ENCODE results near the gene KRT85. TPM values are rescaled to one million over a fixed set of nuclear protein-coding genes. Genes with fewer than 3 reads are reported as not detected.

The KRT85 gene
- total RNA-seq, 1 experiment from 2014 or later, result not detected

- ChIA-PET CTCF (no interaction called here), POLR2A (ENCODE audit: unreplicated experiment) (no interaction called here)
- no peaks in the 10 kb centered on the region for H3K27me3 ChIP-seq (ENCODE audit: insufficient read depth, low read depth)
- TF ChIP-seq EZH2 (IDR thresholded peaks at IDR 0.05; ENCODE audit: low read depth), result no peak
- TF ChIP-seq CTCF (conservative IDR thresholded peaks at IDR 0.05), result no peak
- no peak overlapping the region for H3K4me3 ChIP-seq
- no peaks in the 10 kb centered on the region for H3K36me3 ChIP-seq (ENCODE audit: low read depth)
- no peaks in the 10 kb centered on the region for H3K79me2 ChIP-seq (ENCODE audit: low read depth)
- peaks cover 4% of the 10 kb centered on the region; the same call in 1 of the 2 replicates for H3F3A ChIP-seq (ENCODE audit: insufficient read depth, low read depth)
- DNase-seq, result no peak
- H3K4me1 ChIP-seq (replicated peaks; ENCODE audit: insufficient read depth), result peaks cover 5% of the 10 kb centered on the region
- no peak overlapping the region for H3K27ac ChIP-seq
- no peaks in the 10 kb centered on the region for H4K20me1 ChIP-seq (ENCODE audit: insufficient read depth)
- H3K9me2 ChIP-seq (ENCODE audit: insufficient read depth), result no peaks in the 10 kb centered on the region
- no peak overlapping the region for H2AFZ ChIP-seq
- no peaks in the 10 kb centered on the region for H3K9me3 ChIP-seq (ENCODE audit: insufficient read depth, low read depth)
- no TSS peak for BruUV-seq (replicated peaks)
- H3K4me2 ChIP-seq, result no peak overlapping the region
- intact Hi-C loops (cut with micrococcal nuclease; ENCODE audit: unreplicated experiment), result no loop called here
These were observed 47.7 kb upstream of the KRT85 start for GRCh38 chr12:52414936-52415335.

GRCh38 chr12:52413782-52414345, 46.6 kb upstream of the KRT85 start:
- H3K27ac ChIP-seq, result no peak overlapping the region
- no peaks in the 10 kb centered on the region for H3K9me3 ChIP-seq (ENCODE audit: insufficient read depth, low read depth)
- CTCF ChIA-PET, result interaction anchor here (0.6 kb wide), 1 partner anchor 281 kb away, joined by 3 read pairs; no protein-coding TSS in a partner anchor
- no peak for TF ChIP-seq CTCF (conservative IDR thresholded peaks at IDR 0.05)
- no peak for TF ChIP-seq EZH2 (IDR thresholded peaks at IDR 0.05; ENCODE audit: low read depth)
- no peaks in the 10 kb centered on the region for H3K79me2 ChIP-seq (ENCODE audit: low read depth)
- H3K4me3 ChIP-seq, result no peak overlapping the region
- POLR2A ChIA-PET (ENCODE audit: unreplicated experiment), result no interaction called here
- no peak overlapping the region for H3K4me2 ChIP-seq
- no peaks in the 10 kb centered on the region for H4K20me1 ChIP-seq (ENCODE audit: insufficient read depth)
- no peaks in the 10 kb centered on the region for H3K36me3 ChIP-seq (ENCODE audit: low read depth)
- peaks cover 4% of the 10 kb centered on the region; the same call in 1 of the 2 replicates for H3F3A ChIP-seq (ENCODE audit: insufficient read depth, low read depth)
- DNase-seq, result no peak
- peaks cover 5% of the 10 kb centered on the region for H3K4me1 ChIP-seq (replicated peaks; ENCODE audit: insufficient read depth)
- intact Hi-C loops (cut with micrococcal nuclease; ENCODE audit: unreplicated experiment), result no loop called here
- H2AFZ ChIP-seq, result no peak overlapping the region
- H3K27me3 ChIP-seq (ENCODE audit: insufficient read depth, low read depth), result no peaks in the 10 kb centered on the region
- BruUV-seq (replicated peaks), result no TSS peak
- no peaks in the 10 kb centered on the region for H3K9me2 ChIP-seq (ENCODE audit: insufficient read depth)

GRCh38 chr12:52413202-52413601, 45.9 kb upstream of the KRT85 start:
- H3K27ac ChIP-seq, result no peak overlapping the region
- H3K9me2 ChIP-seq (ENCODE audit: insufficient read depth), result no peaks in the 10 kb centered on the region
- ChIA-PET POLR2A (ENCODE audit: unreplicated experiment) (no interaction called here), CTCF (interaction anchor here (0.6 kb wide), 1 partner anchor 281 kb away, joined by 3 read pairs; no protein-coding TSS in a partner anchor)
- H3F3A ChIP-seq (ENCODE audit: insufficient read depth, low read depth), result peaks cover 4% of the 10 kb centered on the region; the same call in 1 of the 2 replicates
- no peaks in the 10 kb centered on the region for H4K20me1 ChIP-seq (ENCODE audit: insufficient read depth)
- H2AFZ ChIP-seq, result no peak overlapping the region
- H3K27me3 ChIP-seq (ENCODE audit: insufficient read depth, low read depth), result no peaks in the 10 kb centered on the region
- BruUV-seq (replicated peaks), result no TSS peak
- H3K79me2 ChIP-seq (ENCODE audit: low read depth), result no peaks in the 10 kb centered on the region
- DNase-seq, result no peak
- intact Hi-C loops (cut with micrococcal nuclease; ENCODE audit: unreplicated experiment), result no loop called here
- TF ChIP-seq EZH2 (IDR thresholded peaks at IDR 0.05; ENCODE audit: low read depth) (no peak), CTCF (conservative IDR thresholded peaks at IDR 0.05) (no peak)
- H3K9me3 ChIP-seq (ENCODE audit: insufficient read depth, low read depth), result no peaks in the 10 kb centered on the region
- no peaks in the 10 kb centered on the region for H3K36me3 ChIP-seq (ENCODE audit: low read depth)
- H3K4me1 ChIP-seq (replicated peaks; ENCODE audit: insufficient read depth), result peaks cover 5% of the 10 kb centered on the region
- no peak overlapping the region for H3K4me3 ChIP-seq
- H3K4me2 ChIP-seq, result no peak overlapping the region

Measured in PC-9 (cell line).